ENCODE results near the gene HEXB.
A peak's percentile ranks its signal among the peaks of the same experiment; 100 is the strongest.

The HEXB gene

GRCh38 chr5:74657165-74657564, 27.9 kb upstream of the HEXB start:
- TF ChIP-seq, protein P1, sequence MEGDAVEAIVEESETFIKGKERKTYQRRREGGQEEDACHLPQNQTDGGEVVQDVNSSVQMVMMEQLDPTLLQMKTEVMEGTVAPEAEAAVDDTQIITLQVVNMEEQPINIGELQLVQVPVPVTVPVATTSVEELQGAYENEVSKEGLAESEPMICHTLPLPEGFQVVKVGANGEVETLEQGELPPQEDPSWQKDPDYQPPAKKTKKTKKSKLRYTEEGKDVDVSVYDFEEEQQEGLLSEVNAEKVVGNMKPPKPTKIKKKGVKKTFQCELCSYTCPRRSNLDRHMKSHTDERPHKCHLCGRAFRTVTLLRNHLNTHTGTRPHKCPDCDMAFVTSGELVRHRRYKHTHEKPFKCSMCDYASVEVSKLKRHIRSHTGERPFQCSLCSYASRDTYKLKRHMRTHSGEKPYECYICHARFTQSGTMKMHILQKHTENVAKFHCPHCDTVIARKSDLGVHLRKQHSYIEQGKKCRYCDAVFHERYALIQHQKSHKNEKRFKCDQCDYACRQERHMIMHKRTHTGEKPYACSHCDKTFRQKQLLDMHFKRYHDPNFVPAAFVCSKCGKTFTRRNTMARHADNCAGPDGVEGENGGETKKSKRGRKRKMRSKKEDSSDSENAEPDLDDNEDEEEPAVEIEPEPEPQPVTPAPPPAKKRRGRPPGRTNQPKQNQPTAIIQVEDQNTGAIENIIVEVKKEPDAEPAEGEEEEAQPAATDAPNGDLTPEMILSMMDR (IDR thresholded peaks at IDR 0.05; ENCODE audit: low read depth, low read length) = no peak
- DNase-seq (ENCODE audit: low read depth in 2 of 2) = no peak

GRCh38 chr5:74659172-74659571, 25.9 kb upstream of the HEXB start:
- no peak overlapping the region for H3K4me3 ChIP-seq (replicated peaks in 1 of 2; ENCODE audit: low read depth in 2 of 2, low read length in 2 of 2)
- DNase-seq (ENCODE audit: low read depth in 2 of 2) = no peak
- TF ChIP-seq, protein P1 (IDR thresholded peaks at IDR 0.05; ENCODE audit: low read depth, low read length) = no peak

More at GRCh38 chr5:74657165-74657564, 27.9 kb upstream of the HEXB start:
- no peak overlapping the region for H3K4me3 ChIP-seq (replicated peaks in 1 of 2; ENCODE audit: low read depth in 2 of 2, low read length in 2 of 2)

DNA sequence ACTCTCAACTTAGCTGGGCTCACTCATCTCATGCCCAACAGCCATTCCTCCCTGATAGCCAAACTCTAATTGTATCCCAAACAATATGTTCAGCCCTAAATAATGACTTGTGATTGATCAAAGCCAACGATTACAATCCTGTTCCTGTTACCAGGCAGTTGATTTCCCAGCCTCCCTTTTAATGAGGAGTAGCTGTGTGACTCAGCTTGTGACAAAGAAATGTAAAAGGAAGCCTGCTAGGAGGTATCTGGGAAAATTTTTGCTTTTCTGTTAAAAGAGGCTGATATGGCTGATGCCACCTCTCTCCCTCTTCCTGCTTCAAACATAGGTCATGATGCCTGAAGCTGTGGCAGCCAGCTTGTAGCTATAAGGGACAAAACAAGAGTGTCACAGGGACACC, 24.9 kb upstream of the HEXB start:
- DNase-seq (ENCODE audit: low read depth in 2 of 2) = peak in 1 of 2 donors; percentile 35
- H3K4me3 ChIP-seq (replicated peaks in 1 of 2; ENCODE audit: low read depth in 2 of 2, low read length in 2 of 2) = no peak overlapping the region
- TF ChIP-seq, protein P1 (IDR thresholded peaks at IDR 0.05; ENCODE audit: low read depth, low read length) = no peak

DNA sequence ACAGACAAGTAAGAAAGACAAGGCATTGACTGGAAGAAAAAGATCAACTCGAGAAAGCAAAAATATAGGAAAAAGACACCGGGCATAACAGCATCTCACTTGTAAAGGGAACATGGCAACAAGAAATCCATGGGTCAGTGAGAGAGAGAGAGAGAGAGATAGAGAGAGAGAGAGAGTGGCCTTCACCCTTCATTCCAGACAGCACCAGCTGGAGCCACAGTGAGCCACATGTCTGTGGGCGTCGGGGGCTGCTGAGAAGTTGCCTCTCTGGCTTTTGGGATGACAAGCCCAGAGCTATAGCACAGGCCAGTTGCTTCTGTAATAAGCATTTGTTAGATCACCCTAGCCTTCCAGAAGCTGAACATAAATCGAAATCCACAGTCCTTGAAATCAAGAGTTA, 24.2 kb upstream of the HEXB start:
- H3K4me3 ChIP-seq (replicated peaks in 1 of 2; ENCODE audit: low read depth in 2 of 2, low read length in 2 of 2) = no peak overlapping the region
- TF ChIP-seq, protein P1 (IDR thresholded peaks at IDR 0.05; ENCODE audit: low read depth, low read length) = no peak

GRCh38 chr5:74664551-74664950, 20.5 kb upstream of the HEXB start:
- TF ChIP-seq, protein P1 (IDR thresholded peaks at IDR 0.05; ENCODE audit: low read depth, low read length) = no peak
- DNase-seq (ENCODE audit: low read depth in 2 of 2) = no peak
- H3K4me3 ChIP-seq (replicated peaks in 1 of 2; ENCODE audit: low read depth in 2 of 2, low read length in 2 of 2) = no peak overlapping the region

More for the DNA sequence above, 24.2 kb upstream of the HEXB start:
- peak in 1 of 2 donors; percentile 16 for DNase-seq (ENCODE audit: low read depth in 2 of 2)

DNA sequence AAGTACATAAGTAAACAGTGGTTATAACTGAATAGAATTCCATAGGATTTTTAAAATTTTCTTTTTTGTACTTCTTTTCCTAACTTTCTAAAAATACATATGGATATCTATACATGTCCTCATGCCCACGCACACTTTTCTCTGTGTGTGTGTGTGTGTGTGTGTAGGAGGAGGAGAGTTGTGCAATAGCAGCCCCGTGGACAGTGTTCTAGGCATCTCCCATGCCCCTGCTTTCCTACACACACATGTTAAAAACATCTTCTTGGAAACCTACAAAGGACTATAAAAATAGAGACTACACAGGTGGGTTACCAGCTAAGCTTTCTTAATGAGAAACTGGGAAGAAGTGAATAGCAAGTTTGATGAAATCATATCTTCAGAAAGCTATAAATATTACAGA, 19.8 kb upstream of the HEXB start:
- TF ChIP-seq, protein P1 (IDR thresholded peaks at IDR 0.05; ENCODE audit: low read depth, low read length) = no peak
- DNase-seq (ENCODE audit: low read depth in 2 of 2) = peak in 1 of 2 donors; percentile 33
- no peak overlapping the region for H3K4me3 ChIP-seq (replicated peaks in 1 of 2; ENCODE audit: low read depth in 2 of 2, low read length in 2 of 2)

DNA sequence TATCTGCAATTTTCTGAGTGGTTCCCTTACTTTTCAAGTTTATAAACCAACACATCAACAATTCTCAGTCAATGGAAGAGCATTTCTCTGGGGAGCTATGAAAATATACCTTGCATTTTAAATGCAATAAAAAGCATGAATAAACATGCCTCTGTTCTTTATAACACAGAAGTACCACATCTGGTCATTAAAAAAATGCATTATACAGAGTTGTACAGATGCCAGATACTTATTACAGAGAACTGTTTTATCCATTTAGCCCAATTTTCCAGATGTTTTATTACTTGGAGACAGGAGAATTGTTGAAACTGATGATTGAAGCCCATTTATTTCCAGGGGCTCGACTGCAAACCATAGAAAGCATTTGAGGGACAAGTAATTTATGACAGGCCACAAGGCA, 19.2 kb upstream of the HEXB start:
- DNase-seq (ENCODE audit: low read depth in 2 of 2) = no peak
- TF ChIP-seq, protein P1 (IDR thresholded peaks at IDR 0.05; ENCODE audit: low read depth, low read length) = no peak

More for the DNA sequence above, 19.2 kb upstream of the HEXB start:
- H3K4me3 ChIP-seq (replicated peaks in 1 of 2; ENCODE audit: low read depth in 2 of 2, low read length in 2 of 2) = no peak overlapping the region
